HG02884 (cell line): Measurements from ENCODE around the gene CRYBA4.

Source experiments
- ATAC-seq: cut with Tn5 transposase; IDR thresholded peaks from one replicate; pipeline ENCODE4 v1.9.1; 2021; ENCODE audit warnings: mild to moderate bottlenecking, moderate library complexity; ENCODE audit not compliant: unreplicated experiment

Gene CRYBA4

DNA sequence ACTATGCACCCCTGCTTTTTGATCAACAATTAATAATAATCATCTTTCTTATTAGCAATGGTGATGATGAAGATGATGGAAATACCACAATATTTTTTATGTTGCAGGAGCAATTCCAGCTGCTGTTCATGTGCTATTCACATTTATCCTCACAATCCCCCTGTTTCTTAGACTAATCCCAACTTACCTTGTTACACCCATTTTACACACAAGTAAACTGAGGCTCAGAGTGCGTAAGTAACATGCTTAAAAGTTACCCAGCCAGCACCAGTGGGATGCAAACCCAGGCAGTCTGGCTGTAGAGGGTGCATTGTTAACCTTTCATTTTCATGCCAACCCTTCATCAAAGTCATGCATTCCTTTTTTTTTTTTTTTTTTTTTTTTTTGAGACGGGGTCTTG lies 1.6 kb upstream of the CRYBA4 start:
- no peak for ATAC-seq

- ATAC-seq, result no peak
Measured at GRCh38 chr22:26623984-26624383, 2.2 kb downstream of the CRYBA4 start.

- no peak for ATAC-seq
Measured at GRCh38 chr22:26624803-26625202, 3.0 kb downstream of the CRYBA4 start.

GRCh38 chr22:26629988-26630761 lies 8.4 kb downstream of the CRYBA4 start:
- no peak for ATAC-seq

- no peak for ATAC-seq
Measured at GRCh38 chr22:26631282-26631681, 9.5 kb downstream of the CRYBA4 start.

- no peak for ATAC-seq
Measured at GRCh38 chr22:26632422-26633155, 10.8 kb downstream of the CRYBA4 start.

DNA sequence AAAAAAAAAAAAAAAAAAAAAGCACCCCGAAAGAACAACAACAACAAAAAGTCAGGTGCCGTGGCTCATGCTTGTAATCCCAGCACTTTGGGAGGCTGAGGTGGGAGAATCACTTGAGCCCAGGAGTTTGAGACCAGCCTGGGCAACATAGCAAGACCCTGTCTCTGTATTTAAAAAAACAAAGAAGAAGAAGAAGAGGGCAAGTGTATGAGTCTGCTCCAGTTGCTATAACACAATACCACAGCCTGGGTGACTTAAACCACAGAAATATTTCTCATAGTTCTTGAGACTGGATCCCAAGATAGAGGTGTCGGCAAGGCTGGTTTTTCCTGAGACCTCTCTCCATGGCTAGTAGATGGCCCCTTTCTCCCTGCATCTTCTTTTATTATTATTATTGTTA lies 12.4 kb downstream of the CRYBA4 start:
- ATAC-seq, result no peak

GRCh38 chr22:26635117-26635516 lies 13.4 kb downstream of the CRYBA4 start:
- no peak for ATAC-seq

- no peak for ATAC-seq
Measured at GRCh38 chr22:26636296-26636695, 14.5 kb downstream of the CRYBA4 start.

- ATAC-seq, result no peak
Measured at GRCh38 chr22:26642465-26643417, 21.0 kb downstream of the CRYBA4 start.

DNA sequence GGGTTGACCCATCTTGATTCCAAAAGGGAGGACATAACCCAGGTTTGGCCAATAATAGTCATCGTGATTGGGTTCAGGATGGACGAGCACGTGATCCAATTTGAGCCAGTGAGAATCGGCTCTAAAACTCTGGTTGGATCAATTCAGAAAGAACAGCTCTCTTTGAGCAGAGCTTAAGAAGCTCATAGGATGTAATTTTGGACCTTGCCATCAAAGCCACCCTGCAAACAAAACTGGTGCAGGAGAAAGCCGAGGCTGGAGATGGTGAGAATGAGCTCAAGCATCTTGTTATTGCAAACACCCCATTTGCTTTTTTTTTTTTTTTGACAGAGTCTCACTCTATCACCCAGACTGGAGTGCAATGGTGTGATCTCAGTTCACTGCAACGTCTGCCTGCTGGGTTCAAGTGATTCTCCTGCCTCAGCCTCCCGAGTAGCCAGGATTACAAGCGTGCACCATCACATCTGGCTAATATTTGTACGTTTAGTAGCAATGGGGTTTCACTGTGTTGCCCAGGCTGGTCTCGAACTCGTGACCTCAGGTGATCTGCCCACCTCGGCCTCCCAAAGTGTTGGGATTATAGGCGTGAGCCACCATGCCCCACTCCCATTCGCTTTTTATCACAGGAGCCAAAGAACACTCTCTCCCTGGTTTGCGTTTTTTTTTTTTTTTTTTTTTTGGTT lies 21.8 kb downstream of the CRYBA4 start:
- ATAC-seq, result no peak

DNA sequence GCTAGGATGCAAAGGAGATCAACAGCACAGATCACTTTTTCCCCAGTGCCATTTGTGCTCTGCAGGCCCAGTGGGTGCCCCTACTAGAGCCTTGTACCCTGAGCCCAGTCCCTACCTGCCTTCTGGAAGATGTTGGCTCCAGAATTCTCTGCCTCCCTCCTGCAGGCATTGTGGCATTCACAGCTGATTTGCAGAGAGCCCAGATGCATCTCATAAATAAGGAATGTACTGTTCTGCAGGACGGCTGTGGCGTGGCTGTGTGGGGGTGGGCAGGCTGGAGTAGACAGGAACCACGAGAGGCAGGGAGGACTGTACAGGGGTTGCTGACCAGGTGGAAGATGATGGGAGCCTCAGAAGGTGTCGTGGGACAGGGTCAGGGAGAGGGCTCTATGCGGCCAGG lies 24.4 kb downstream of the CRYBA4 start:
- no peak for ATAC-seq

- no peak for ATAC-seq
Measured at GRCh38 chr22:26648011-26648497, 26.3 kb downstream of the CRYBA4 start.

DNA sequence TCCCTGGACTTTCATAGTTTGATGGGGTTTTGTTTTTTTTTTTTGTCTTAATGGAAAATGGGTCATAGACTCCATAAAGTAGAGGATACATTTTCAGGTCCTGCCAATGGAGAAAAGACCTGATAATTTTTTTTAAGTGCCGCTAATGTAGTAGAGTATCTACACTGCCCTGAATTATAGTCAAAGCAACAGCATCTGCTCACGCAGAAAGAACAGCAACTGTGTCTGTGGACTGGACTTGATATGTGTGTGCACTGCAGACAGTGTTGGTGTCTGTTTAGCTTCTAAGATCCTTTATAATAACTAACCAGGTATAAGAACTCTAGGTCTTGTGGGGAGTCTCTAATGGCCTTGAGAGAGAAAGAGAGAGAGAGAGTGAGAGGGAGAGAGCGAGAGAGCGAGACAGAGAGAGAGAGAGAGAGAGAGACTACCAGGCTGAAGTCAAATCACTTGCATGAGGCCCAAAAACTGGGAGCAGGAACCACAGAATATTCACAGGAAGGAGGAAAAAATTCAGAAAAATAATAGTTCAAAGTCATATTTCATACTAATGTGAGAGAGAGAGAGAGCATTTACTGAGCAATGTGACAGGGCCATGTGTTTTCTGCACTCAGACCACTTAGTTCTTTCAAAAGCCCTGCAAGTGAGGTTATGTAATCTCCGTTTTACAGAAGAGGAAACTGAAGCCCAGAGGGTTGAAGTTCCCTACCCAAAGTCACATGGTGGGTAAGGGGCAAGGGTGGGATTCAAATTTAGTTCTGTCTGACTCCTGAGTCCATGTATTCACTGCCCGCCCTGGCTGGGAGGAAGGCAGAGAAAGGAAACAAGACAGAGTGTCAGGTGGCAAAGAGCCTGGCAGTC lies 27.0 kb downstream of the CRYBA4 start:
- no peak for ATAC-seq

- ATAC-seq, result no peak
Measured at GRCh38 chr22:26650722-26651421, 29.1 kb downstream of the CRYBA4 start.

- ATAC-seq, result no peak
Measured at GRCh38 chr22:26651815-26652214, 30.1 kb downstream of the CRYBA4 start.

DNA sequence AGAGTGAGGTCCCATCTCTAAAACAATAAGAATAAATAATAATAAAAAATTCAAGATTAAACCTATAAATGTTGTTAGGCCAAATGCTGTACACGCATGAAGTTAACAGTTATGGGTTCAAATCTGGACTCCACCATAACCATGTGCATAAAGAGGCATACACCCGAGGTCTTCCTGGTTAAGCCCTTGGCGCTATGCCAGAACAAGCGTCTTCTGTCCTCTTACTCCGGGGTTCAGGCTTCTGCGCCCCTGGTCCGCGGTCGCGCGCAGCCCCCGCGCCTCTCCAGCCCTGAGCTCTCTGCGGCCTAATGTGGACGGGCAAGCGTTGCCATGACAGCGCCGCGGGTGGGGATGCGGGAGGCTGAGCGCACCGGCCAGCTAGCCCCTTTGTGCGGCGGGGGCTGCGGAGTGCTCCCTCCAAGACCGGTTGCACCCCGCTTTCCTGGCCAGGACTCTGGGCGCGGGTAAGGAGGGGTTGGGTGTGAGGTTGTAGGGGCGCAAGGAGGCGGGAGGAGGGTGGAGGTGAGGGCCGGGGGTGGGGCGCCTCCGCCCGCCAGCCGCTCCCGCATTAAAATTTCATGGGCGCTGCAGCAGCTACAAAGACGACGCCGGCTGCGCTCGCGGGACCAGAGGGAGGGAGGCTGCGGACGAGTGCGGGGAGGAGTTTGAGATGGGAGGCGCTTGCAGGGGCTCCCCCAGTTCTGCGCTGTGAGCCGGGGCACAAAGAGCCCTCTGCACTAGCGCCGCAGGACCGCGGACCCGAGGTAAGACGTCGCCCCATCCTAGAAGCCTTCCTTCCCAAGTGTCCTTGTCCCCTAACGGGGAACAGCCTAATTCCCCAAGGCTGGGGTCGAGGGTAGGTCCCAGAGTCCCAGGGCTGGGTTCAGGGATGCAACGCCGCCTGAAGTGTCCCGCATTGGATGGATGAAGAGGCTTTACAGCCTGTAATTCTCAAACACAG lies 35.4 kb downstream of the CRYBA4 start, which contains the start of gene MIAT:
Gene MIAT (plus strand): TSS at position 698 of the 961 bp plus-strand sequence.
- peak; percentile 60 for ATAC-seq

GRCh38 chr22:26658161-26658560 lies 36.4 kb downstream of the CRYBA4 start:
- no peak for ATAC-seq
